Choroid plexus epithelial cell (primary cell): ENCODE data around the gene CEP104.
A peak's percentile ranks its signal among the peaks of the same experiment; 100 is the strongest.

ENCODE experiments used
- DNase-seq: peaks from one replicate; pipeline ENCODE4 v3.0.0-alpha.2; 2010; ENCODE audit warnings: low read depth
- H3K4me3 ChIP-seq: 2 replicates; pipeline ENCODE4 v1.5.1; 2011; ENCODE audit warnings: low read depth, mild to moderate bottlenecking, control low read depth, low read length, moderate library complexity
- TF ChIP-seq, protein P1 (sequence below): conservative IDR thresholded peaks from 2 replicates; pipeline ENCODE4 v1.5.1; 2011; ENCODE audit warnings: low read depth, mild to moderate bottlenecking, control low read depth, inconsistent platforms, low read length, moderate library complexity

The CEP104 gene

DNA sequence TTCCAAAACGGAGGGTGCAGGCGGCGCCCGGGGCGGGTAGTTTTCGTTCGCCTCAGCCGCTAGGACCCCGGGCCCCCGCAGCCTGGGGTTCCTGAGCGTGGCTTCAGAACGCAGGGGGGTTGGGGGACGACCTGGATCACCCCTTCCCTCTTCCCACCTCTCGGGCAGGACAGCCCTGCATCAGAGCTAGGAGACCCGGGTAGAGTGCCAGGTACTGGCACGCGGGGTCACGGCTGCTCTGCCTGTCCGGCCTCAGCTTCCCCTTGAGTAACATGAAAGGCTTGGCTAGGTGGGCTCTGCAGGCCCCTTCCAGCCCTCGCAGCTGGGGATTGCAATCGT lies 749 bp upstream of the CEP104 start:
- DNase-seq: no peak
- TF ChIP-seq, protein P1, sequence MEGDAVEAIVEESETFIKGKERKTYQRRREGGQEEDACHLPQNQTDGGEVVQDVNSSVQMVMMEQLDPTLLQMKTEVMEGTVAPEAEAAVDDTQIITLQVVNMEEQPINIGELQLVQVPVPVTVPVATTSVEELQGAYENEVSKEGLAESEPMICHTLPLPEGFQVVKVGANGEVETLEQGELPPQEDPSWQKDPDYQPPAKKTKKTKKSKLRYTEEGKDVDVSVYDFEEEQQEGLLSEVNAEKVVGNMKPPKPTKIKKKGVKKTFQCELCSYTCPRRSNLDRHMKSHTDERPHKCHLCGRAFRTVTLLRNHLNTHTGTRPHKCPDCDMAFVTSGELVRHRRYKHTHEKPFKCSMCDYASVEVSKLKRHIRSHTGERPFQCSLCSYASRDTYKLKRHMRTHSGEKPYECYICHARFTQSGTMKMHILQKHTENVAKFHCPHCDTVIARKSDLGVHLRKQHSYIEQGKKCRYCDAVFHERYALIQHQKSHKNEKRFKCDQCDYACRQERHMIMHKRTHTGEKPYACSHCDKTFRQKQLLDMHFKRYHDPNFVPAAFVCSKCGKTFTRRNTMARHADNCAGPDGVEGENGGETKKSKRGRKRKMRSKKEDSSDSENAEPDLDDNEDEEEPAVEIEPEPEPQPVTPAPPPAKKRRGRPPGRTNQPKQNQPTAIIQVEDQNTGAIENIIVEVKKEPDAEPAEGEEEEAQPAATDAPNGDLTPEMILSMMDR: no peak
- peak overlapping the region; percentile 94 for H3K4me3 ChIP-seq

DNA sequence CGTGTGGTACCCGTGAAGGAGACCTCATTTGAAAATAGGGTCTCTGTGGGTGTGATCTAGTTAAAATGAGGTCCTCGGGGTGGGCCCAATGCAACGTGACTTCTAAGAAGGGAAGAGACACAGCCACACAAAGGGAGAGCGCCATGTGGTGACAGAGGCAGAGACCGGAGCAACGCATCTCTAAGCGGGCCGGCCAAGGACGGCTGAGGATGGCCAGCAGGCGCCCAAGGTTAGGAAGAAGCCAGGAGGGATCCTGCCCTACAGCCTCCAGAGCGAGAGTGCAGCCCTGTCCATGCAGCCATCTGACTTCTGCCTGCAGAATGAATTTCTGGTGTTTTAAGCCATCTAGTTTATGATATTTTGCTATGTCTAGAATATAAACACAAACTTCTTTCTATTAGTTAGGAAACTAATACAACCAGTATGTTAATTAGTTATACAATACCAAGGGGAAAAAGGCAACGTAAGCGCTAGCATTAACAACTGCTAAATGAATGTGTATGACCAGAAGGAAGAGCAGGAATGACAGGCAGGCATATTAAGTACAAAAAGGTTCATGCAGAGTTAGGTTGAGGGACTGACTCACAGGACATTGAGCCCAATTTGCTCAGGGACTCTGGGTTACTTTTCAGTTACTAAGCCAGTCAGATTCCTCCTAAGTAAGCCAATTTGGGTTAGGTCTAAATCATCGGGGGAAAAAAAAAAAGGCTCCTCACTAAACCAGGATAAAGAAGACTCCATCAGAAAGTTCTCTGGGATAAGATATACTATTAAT lies 4.1 kb downstream of the CEP104 start:
- TF ChIP-seq, protein P1: no peak
- no peak for DNase-seq
- no peak overlapping the region for H3K4me3 ChIP-seq

DNA sequence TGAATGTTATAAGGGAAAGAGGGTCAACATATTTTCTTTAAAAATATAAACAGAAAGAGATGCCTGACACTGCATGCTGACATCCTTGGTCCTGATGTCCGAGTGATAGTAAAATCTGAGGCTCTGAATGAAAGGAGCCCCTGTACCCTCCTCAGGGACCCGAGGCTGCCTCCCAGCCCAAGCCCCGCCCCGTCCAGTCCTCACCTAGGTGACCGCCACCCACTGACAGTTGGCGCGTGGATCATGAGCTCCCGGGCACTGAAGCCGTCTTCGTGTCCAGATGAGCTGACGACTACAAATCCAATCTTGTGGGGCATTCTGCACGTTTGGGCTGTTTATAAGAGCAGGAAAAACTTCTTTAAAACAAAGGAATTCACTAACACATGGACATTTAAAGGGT lies 4.9 kb downstream of the CEP104 start:
- no peak for DNase-seq
- TF ChIP-seq, protein P1: no peak
- no peak overlapping the region for H3K4me3 ChIP-seq

DNA sequence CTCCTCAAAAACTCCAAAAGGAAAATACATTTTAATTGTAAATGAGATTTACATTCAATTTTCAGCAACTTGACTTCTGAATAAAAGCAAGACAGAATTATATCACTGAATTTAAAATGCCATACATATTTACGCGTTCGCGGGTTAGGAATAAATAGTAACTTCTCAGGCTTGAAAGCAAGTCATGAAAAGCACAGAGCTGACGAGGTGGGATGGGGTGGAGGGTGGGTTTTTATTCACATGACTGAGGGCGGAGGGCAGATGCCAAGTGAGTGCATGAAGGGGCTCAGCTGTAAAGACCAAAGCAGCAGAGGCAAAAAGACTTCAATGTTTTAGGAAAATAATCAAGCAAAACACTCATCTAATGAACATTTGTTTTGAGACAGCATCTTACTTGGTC lies 5.7 kb downstream of the CEP104 start:
- TF ChIP-seq, protein P1: no peak
- H3K4me3 ChIP-seq: no peak overlapping the region
- DNase-seq: no peak

DNA sequence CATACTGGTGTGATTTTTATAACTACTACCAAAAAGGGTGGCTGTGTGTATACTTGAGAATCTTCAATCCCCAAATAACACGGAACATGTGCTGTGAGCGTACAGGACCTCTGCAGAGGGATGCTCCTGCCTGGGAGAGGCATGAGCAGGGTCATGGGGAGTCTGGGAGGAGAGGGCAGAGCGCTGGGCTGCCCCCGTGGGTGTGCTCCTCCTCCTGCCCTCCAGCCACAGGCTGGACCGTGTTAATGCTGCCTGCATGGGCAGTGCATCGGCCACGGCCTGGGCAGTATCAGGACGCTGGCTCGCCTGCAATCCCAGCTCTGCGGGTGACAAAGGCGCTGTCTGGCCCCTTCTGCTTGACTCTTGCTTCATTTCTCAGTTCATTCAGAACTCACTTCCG lies 6.2 kb downstream of the CEP104 start:
- no peak overlapping the region for H3K4me3 ChIP-seq
- no peak for DNase-seq
- TF ChIP-seq, protein P1: no peak

DNA sequence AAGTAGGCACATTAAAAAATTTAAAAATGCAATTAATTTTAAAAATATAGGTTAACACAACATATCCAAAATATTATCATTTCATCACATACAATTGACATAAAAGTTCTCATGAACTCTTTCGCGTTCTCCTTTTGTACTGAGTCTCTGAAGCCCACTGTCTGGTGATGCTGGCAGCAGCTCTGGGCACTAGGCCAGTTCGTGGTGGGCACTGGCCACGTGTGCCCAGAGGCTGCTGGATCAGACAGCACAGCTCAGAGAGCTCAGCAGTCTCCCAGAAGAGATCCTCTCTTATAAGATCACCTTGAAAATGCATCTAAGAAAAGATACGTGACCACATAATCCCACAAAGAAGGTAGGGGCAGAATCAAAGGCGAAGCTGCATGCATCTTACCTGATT lies 9.9 kb downstream of the CEP104 start:
- H3K4me3 ChIP-seq: no peak overlapping the region
- DNase-seq: no peak
- TF ChIP-seq, protein P1: no peak

DNA sequence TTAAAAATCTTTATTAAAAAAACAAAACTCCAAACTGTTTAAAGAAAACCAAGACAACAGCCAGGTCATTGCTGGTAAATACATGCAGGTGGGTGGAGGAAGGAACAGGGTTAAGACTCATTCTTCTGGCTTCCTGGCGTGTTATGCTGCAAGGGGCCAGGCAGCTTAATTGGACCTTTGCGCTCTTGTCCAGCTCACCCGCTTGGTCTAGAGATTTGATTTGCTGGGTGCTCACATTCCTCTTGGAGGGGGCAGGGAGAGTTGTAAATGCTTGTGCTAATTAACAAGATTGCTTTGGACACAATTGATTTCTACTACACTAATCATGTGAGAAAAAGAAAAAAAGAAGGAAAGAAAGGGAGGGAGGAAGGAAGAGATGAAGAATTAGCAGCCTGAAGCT lies 10.5 kb downstream of the CEP104 start:
- no peak overlapping the region for H3K4me3 ChIP-seq
- no peak for DNase-seq
- TF ChIP-seq, protein P1: no peak
